B cell (primary cell): Measurements from ENCODE around the gene CCDC18. TPM values are rescaled to one million over a fixed set of nuclear protein-coding genes. Genes with fewer than 3 reads are reported as not detected.

Experiments used
- ATAC-seq: fragments of 200-7000 bp; cut with Tn5 transposase; one replicate; pipeline ENCODE4 v1.10.0; 2021; ENCODE audit warnings: low read depth, mild to moderate bottlenecking, moderate number of reproducible peaks, moderate library complexity
- CTCF ChIA-PET: fragments of 350-600 bp; sonication (Branson Sonifier 250); formaldehyde crosslinking; loops from one replicate; lab custom pipeline; 2021; ENCODE audit warnings: antibody characterized with exemption, inconsistent platforms; lab: Charles Lee
- POLR2A ChIA-PET: fragments of 350-600 bp; sonication (Branson Sonifier 250); formaldehyde crosslinking; loops from one replicate; lab custom pipeline; 2021; ENCODE audit warnings: antibody characterized with exemption; lab: Charles Lee
- DNase-seq: peaks from one replicate; pipeline ENCODE4 v3.0.0; 2013
- H2AFZ ChIP-seq: 2 replicates; pipeline ENCODE4 v1.6.1; 2012; ENCODE audit warnings: mild to moderate bottlenecking, low read depth, low read length; ENCODE audit not compliant: insufficient read depth, poor library complexity, severe bottlenecking
- H3K27ac ChIP-seq, 2 donors: 1 replicate in 1 of 2; 2 replicates in 1 of 2; pipeline ENCODE4 v1.5.1; 2012 to 2013; ENCODE audit warnings: low read length in 2 of 2, mild to moderate bottlenecking in 2 of 2, moderate library complexity in 1 of 2
- H3K27me3 ChIP-seq, 4 experiments: fragments of 200-600 bp in 1 of 4; sonication (generic) in 1 of 4; replicated peaks in 1 of 4; 1 replicate in 2 of 4; 2 replicates in 2 of 4; pipeline versions ENCODE4 v1.6.1 to v1.7.0; 2013 to 2016; ENCODE audit warnings: low read length in 3 of 4, mild to moderate bottlenecking in 2 of 4, mixed read lengths in 1 of 4, moderate library complexity in 1 of 4; ENCODE audit not compliant: insufficient read depth in 4 of 4, control insufficient read depth in 3 of 4; ENCODE audit errors: control extremely low read depth in 1 of 4
- H3K36me3 ChIP-seq, 2 experiments: replicated peaks in 1 of 2; 1 replicate in 1 of 2; 2 replicates in 1 of 2; pipeline versions ENCODE4 v1.6.1 to v1.7.1; 2013; ENCODE audit warnings: low read length in 1 of 2; ENCODE audit not compliant: insufficient read depth in 2 of 2, control insufficient read depth in 1 of 2; ENCODE audit errors: control extremely low read depth in 1 of 2, extremely low read depth in 1 of 2
- H3K4me1 ChIP-seq, 2 donors: fragments of 200-600 bp in 1 of 2; sonication (generic) in 1 of 2; 1 replicate in 1 of 2; 2 replicates in 1 of 2; pipeline versions ENCODE4 v1.5.1 to v1.6.1; 2013 to 2017; ENCODE audit warnings: low read length in 2 of 2; ENCODE audit not compliant: control insufficient read depth in 2 of 2, insufficient read depth in 2 of 2
- H3K4me2 ChIP-seq: replicated peaks from 2 replicates; pipeline ENCODE3; 2012; ENCODE audit warnings: mild to moderate bottlenecking, low read depth, low read length; ENCODE audit not compliant: poor library complexity, severe bottlenecking
- H3K4me3 ChIP-seq, 5 experiments: fragments of 200-600 bp in 1 of 5; sonication (generic) in 1 of 5; 1 replicate in 3 of 5; 2 replicates in 2 of 5; pipeline versions ENCODE4 v1.5.1 to v1.7.0; 2011 to 2016; ENCODE audit warnings: low read length in 4 of 5, mild to moderate bottlenecking in 4 of 5, low read depth in 2 of 5, control low read depth in 1 of 5, moderate library complexity in 1 of 5; ENCODE audit not compliant: insufficient read depth in 1 of 5; ENCODE audit errors: control extremely low read depth in 1 of 5, extremely low read depth in 1 of 5
- H3K79me2 ChIP-seq: fragments of 200-600 bp; sonication (generic); one replicate; pipeline ENCODE4 v1.6.0; 2016; ENCODE audit warnings: low read length; ENCODE audit not compliant: control insufficient read depth, insufficient read depth
- H3K9ac ChIP-seq: fragments of 200-600 bp; sonication (generic); 2 replicates; pipeline ENCODE4 v1.6.1; 2017; ENCODE audit warnings: mild to moderate bottlenecking, low read length, moderate library complexity
- H3K9me3 ChIP-seq, 3 donors: one replicate each; pipeline versions ENCODE4 v1.6.1 to v1.7.1; 2013; ENCODE audit warnings: low read length in 2 of 3; ENCODE audit not compliant: control insufficient read depth in 2 of 3, insufficient read depth in 1 of 3; ENCODE audit errors: control extremely low read depth in 1 of 3
- H4K20me1 ChIP-seq: 2 replicates; pipeline ENCODE4 v1.6.0; 2012; ENCODE audit warnings: mild to moderate bottlenecking, low read length; ENCODE audit not compliant: insufficient read depth, control insufficient read depth, poor library complexity, severe bottlenecking
- H3K27ac Mint-ChIP-seq: one replicate; pipeline ENCODE4 v1.8.0; 2021; ENCODE audit warnings: mixed read lengths
- H3K27me3 Mint-ChIP-seq: one replicate; pipeline ENCODE4 v1.8.0; 2021; ENCODE audit warnings: mixed read lengths
- H3K4me1 Mint-ChIP-seq: one replicate; pipeline ENCODE4 v1.8.0; 2021; ENCODE audit warnings: mixed read lengths
- H3K4me3 Mint-ChIP-seq: one replicate; pipeline ENCODE4 v1.8.0; 2021; ENCODE audit warnings: mixed read lengths
- H3K9me3 Mint-ChIP-seq: one replicate; pipeline ENCODE4 v1.8.0; 2022; ENCODE audit warnings: mixed read lengths; ENCODE audit not compliant: insufficient read depth
- EZH2 ChIP-seq: IDR thresholded peaks from 2 replicates; pipeline ENCODE4 v1.6.1; 2012; ENCODE audit warnings: borderline replicate concordance, low read depth, mild to moderate bottlenecking, moderate library complexity, low read length; ENCODE audit not compliant: insufficient read depth, poor library complexity, severe bottlenecking
- whole genome bisulfite sequencing: methylation state at CpG from one replicate; pipeline ENCODE4 v1.1.5; 2013; ENCODE audit warnings: missing lambda C conversion rate; ENCODE audit not compliant: insufficient coverage; 5-methylcytosine and 5-hydroxymethylcytosine counted together
- intact Hi-C: fragments of 100-400 bp; cut with micrococcal nuclease; formaldehyde crosslinking; loops from one replicate; pipeline ENCODE4 v1.10.0; 2022
- polyA plus RNA-seq: library from polyadenylated mRNA; depleted of rRNA; stranded (reverse); fragments of >200 nt; gene quantifications from 2 replicates; pipeline ENCODE4 v1.2.3, GENCODE V29; 2012
- total RNA-seq, 2 donors: library from RNA; stranded (reverse); fragments of 120-200 nt in 1 of 2; gene quantifications; 1 replicate in 1 of 2; 2 replicates in 1 of 2; pipeline versions ENCODE4 v1.2.3 to v1.2.4, GENCODE V29; 2013 to 2022
- TF ChIP-seq, protein P1 (sequence below): fragments of 200-600 bp; IDR thresholded peaks from one replicate; pipeline ENCODE4 v1.8.0; 2022; ENCODE audit warnings: antibody characterized with exemption, mild to moderate bottlenecking

The CCDC18 gene
- total and polyA plus RNA-seq, 2 donors (not counting 1 experiment from before 2014, with no cell fraction given): 7.7 to 16.0 TPM

DNA sequence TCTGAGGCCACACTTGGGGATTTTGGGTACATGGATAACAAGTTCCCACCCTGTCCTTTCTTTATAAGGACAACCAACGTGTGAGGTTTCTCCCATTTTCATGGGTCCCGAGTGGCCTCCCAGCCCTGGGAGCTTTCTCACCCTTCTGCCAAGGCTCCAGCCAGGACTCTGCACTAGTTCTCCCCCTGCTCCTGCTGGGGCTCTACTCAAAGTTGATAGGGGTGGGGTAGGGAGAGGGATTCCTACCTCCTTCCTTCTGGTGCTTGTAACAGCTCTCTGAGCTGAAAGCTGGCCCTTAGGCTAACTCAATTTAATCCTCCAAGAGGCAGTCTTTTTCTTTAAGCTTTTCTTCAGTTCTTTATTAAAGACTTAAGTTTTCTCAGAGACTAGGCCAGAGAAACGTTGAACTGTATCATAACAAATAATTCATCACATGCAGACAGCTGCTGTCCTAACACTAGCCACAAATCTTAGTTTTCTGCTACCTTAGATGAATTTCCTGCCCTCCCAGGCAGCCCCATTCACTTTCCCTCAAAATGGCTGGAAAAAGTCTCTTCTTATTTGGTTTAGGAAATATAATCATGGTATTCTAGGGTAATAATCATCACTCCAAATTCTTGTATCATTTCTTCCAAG is 142.8 kb downstream of the CCDC18 start:
- Mint-ChIP-seq H3K4me3 (no peak overlapping the region), H3K27ac (no peak overlapping the region), H3K9me3 (no peaks in the 10 kb centered on the region), H3K27me3 (no peaks in the 10 kb centered on the region), H3K4me1 (no peaks in the 10 kb centered on the region)
- no peaks in the 10 kb centered on the region for H3K79me2 ChIP-seq
- ChIA-PET CTCF (interaction anchor here (1.2 to 2.9 kb wide), 2 partner anchors 19 to 523 kb away, joined by 3 to 11 read pairs; no protein-coding TSS in a partner anchor), POLR2A (no interaction called here)
- no peaks in the 10 kb centered on the region for H3K36me3 ChIP-seq
- H3K9me3 ChIP-seq: no peaks in the 10 kb centered on the region
- 100% methylated on average over 2 of the region's 3 CpGs for WGBS
- H4K20me1 ChIP-seq: no peaks in the 10 kb centered on the region
- TF ChIP-seq, protein P1, sequence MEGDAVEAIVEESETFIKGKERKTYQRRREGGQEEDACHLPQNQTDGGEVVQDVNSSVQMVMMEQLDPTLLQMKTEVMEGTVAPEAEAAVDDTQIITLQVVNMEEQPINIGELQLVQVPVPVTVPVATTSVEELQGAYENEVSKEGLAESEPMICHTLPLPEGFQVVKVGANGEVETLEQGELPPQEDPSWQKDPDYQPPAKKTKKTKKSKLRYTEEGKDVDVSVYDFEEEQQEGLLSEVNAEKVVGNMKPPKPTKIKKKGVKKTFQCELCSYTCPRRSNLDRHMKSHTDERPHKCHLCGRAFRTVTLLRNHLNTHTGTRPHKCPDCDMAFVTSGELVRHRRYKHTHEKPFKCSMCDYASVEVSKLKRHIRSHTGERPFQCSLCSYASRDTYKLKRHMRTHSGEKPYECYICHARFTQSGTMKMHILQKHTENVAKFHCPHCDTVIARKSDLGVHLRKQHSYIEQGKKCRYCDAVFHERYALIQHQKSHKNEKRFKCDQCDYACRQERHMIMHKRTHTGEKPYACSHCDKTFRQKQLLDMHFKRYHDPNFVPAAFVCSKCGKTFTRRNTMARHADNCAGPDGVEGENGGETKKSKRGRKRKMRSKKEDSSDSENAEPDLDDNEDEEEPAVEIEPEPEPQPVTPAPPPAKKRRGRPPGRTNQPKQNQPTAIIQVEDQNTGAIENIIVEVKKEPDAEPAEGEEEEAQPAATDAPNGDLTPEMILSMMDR: no peak
- no peak for TF ChIP-seq EZH2
- no peak overlapping the region for H3K4me3 ChIP-seq
- H3K4me1 ChIP-seq: no peaks in the 10 kb centered on the region
- intact Hi-C loops: no loop called here
- ATAC-seq: no peak
- no peak overlapping the region for H3K9ac ChIP-seq
- H3K27ac ChIP-seq: no peak overlapping the region
- H3K4me2 ChIP-seq: no peak overlapping the region
- DNase-seq: no peak
- H3K27me3 ChIP-seq: no peaks in the 10 kb centered on the region
- no peak overlapping the region for H2AFZ ChIP-seq
